Measurements from ENCODE around the gene POLDIP3. TPM values are rescaled to one million over a fixed set of nuclear protein-coding genes. Genes with fewer than 3 reads are reported as not detected.
A peak's percentile ranks its signal among the peaks of the same experiment; 100 is the strongest.
"Not testable (repeated sequence)": the region's sequence is repeated elsewhere in the genome, so short reads cannot be mapped to it uniquely, and the experiment has no call there.

Gene POLDIP3
- total and polyA plus RNA-seq, 11 donors, result 13.0 to 42.7 (median 29.0) TPM

DNA sequence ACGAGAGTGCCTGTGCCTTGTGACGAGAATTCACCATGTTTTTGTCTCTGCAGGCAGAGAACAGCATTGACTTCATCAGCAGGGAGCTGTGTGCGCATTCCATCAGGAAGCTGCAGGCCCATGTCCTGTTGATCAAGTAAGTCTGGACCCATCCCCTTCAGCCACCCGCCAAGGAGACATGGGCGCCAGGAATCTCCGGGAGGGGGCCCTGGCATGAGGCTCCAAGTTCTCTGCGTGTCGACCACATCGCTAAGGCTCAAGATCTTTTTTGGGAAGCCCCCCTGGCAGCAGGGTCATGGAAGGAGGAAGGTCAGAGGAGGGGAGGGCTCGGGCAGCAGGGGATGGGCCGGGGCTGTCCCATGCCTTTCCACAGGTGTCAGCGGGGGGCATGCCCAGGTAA is 43.6 kb downstream of the POLDIP3 start:
- peaks cover 0 to 36% (median 17%) of the 10 kb centered on the region in 9 donors for H3K36me3 ChIP-seq
- ATAC-seq; H3K27me3 ChIP-seq; H3K4me3 ChIP-seq; intact Hi-C loops (cut with DNase I); H3K4me1 ChIP-seq; H3K27ac ChIP-seq; H3K9me3 ChIP-seq: not testable (repeated sequence)
- peak in 1 of 5 donors; percentile 40 for DNase-seq
- 87 to 100% (median 89%) methylated on average over 3 to 12 of the region's 12 CpGs for WGBS, 4 donors

DNA sequence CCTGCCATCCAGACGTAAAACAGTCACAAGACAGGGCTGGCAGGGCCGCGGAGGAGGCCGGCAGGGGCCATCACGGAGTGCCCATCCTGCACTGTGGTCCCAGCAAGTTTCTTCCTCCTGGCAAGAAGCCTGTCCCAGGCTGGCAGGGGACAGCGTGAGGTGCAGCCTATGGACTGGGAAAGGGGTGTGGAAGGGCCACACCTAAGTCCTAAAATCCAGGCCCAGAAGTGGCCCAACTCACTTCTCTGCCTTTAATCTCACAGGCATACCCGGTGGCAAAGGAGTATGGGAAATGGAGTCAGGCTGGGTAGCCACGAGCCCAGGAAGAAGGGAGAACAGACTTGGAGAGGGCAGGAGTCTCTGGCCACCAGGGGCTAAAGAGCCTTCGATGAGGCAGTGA is 44.1 kb downstream of the POLDIP3 start:
- WGBS, 4 donors, result 65 to 79% (median 75%) methylated on average over 9 of the region's 9 CpGs
- intact Hi-C loops (cut with DNase I); H3K27me3 ChIP-seq; ATAC-seq; H3K4me1 ChIP-seq; H3K9me3 ChIP-seq; H3K4me3 ChIP-seq; H3K27ac ChIP-seq: not testable (repeated sequence)
- DNase-seq, result peak in 1 of 5 donors; percentile 42
- peaks cover 0 to 39% (median 17%) of the 10 kb centered on the region in 9 donors for H3K36me3 ChIP-seq

DNA sequence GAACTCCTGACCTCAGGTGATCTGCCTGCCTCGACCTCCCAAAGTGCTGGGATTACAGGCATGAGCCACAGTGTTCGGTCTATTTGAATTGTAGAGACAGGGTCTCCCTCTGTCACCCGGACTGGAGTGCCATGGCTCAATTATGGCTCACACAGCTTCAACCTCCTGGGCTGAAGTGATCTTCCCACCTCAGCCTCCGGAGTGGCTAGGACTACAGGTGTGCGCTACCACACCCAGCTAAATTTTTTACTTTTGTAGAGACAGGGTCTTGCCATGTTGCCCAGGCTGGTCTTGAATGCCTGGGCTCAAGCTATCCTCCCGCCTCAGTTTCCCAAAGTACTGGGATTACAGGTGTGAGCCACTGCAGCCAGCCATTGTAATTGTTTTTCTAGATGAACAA is 46.7 kb downstream of the POLDIP3 start:
- DNase-seq; H3K27me3 ChIP-seq; H3K4me1 ChIP-seq; H3K4me3 ChIP-seq; H3K9me3 ChIP-seq; ATAC-seq; H3K27ac ChIP-seq; intact Hi-C loops (cut with DNase I): not testable (repeated sequence)
- 64 to 86% (median 75%) methylated on average over 5 of the region's 6 CpGs for WGBS, 4 donors
- H3K36me3 ChIP-seq, result peaks cover 0 to 28% (median 7%) of the 10 kb centered on the region in 9 donors

DNA sequence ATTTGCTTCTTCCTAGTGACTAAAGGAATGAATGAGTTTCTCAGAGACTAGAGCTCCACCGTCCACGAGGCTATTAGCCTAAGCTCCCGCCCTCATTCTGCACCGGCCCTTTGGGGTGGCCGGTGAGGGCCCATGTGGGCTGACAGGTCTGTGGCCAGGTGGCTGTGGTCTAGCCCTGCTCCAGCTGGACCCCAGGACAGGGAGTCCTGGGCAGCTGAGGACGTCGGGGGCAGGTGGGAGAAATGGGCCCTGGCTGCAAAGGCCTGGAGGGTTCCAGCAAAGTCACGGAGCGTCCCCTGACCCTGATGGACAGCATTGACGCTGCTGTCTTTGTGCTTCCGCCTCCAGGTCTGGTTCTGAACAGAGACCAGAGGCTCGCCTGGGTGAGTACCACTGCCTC is 48.7 kb downstream of the POLDIP3 start:
- Histone ChIP-seq H3K4me3 (no peak overlapping the region), H3K27ac (no peak overlapping the region), H3K9me3 (no peaks in the 10 kb centered on the region), H3K36me3 (peaks cover 0 to 10% (median 0%) of the 10 kb centered on the region in 9 donors), H3K4me1 (peaks cover 0 to 19% (median 6%) of the 10 kb centered on the region in 12 donors), H3K27me3 (no peaks in the 10 kb centered on the region)
- no peak for DNase-seq
- 90 to 97% (median 95%) methylated on average over 6 to 12 of the region's 12 CpGs for WGBS, 4 donors
- ATAC-seq, result no peak
- TF ChIP-seq POLR2A (IDR thresholded peaks at IDR 0.05), result no peak
- no peak for TF ChIP-seq CTCF (IDR thresholded peaks at IDR 0.05)
- intact Hi-C loops (cut with DNase I), result no loop called here

DNA sequence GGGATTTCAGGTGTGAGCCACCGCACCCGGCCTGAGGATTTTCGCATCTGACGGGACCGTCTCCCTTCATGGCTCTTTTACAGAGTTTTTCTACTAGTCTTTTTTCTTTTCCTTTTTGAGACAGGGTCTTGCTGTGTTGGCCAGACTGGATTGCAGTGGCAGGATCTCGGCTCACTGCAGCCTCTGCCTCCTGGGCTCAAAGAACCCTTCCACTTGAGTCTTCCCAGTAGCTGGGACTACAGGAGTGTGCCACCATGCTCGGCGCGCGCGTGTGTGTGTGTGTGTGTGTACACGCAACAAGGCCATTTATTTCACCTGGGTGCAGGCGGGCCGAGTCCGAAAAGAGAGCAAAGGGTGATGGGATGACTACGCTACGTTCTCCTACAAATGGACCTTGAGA is 50.0 kb downstream of the POLDIP3 start:
- intact Hi-C loops (cut with DNase I), result no loop called here
- peaks cover 0 to 19% (median 6%) of the 10 kb centered on the region in 12 donors for H3K4me1 ChIP-seq
- H3K27me3 ChIP-seq, result no peaks in the 10 kb centered on the region
- H3K27ac ChIP-seq, result no peak overlapping the region
- 97 to 99% (median 98%) methylated on average over 17 of the region's 17 CpGs for WGBS, 4 donors
- no peak overlapping the region for H3K4me3 ChIP-seq
- peaks cover 0 to 10% (median 0%) of the 10 kb centered on the region in 9 donors for H3K36me3 ChIP-seq
- no peak for DNase-seq
- ATAC-seq, result no peak
- H3K9me3 ChIP-seq, result no peaks in the 10 kb centered on the region
- no peak for TF ChIP-seq POLR2A (IDR thresholded peaks at IDR 0.05)
- no peak for TF ChIP-seq CTCF (IDR thresholded peaks at IDR 0.05)

DNA sequence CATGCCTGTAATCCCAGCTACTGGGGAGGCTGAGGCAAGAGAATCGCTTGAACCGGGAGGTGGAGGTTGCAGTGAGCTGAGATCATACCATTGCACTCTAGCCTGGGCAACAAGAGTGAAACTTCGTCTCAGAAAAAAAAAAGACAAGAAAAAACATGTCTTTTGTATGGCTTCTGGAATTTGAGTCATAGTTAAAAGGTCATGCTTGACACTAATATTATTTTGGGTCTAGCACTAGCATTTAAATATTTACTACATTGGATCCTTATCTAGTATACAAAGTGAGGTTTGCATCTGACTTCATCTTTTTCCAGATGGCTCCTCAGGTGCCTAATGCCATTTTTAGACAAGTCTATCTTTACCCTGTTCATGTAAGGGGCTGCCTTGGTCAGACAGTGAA is 50.7 kb downstream of the POLDIP3 start:
- intact Hi-C loops (cut with DNase I); H3K27ac ChIP-seq; ATAC-seq; H3K27me3 ChIP-seq; H3K4me3 ChIP-seq; DNase-seq; H3K9me3 ChIP-seq; H3K36me3 ChIP-seq: not testable (repeated sequence)
- H3K4me1 ChIP-seq, result peaks cover 0 to 19% (median 6%) of the 10 kb centered on the region in 12 donors
- 87 to 96% (median 90%) methylated on average over 3 of the region's 3 CpGs for WGBS, 4 donors
